GM21515 (cell line): ENCODE data around the gene SLC12A9.
A peak's percentile ranks its signal among the peaks of the same experiment; 100 is the strongest.

Source experiments
- ATAC-seq: cut with Tn5 transposase; IDR thresholded peaks from one replicate; pipeline ENCODE4 v1.9.1; 2021; ENCODE audit not compliant: unreplicated experiment

SLC12A9 gene

GRCh38 chr7:100860702-100861615 is 8.4 kb downstream of the SLC12A9 start:
- no peak for ATAC-seq

DNA sequence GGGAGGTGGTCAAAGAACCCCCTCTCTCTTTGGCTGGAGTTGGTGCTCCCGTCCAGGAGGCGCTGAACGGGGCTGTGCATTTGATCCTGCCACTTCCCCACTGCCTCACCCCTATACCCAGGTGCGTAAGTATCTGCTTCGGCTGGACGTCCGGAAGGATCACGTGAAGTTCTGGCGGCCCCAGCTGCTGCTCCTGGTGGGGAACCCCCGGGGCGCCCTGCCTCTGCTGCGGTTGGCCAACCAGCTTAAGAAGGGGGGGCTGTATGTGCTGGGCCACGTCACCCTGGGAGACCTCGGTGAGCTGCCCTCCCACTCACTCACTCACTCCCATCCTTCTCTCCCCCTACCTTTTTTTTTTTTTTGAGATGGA is 9.1 kb downstream of the SLC12A9 start:
- ATAC-seq: no peak

GRCh38 chr7:100863406-100863950 is 11.0 kb downstream of the SLC12A9 start:
- no peak for ATAC-seq

GRCh38 chr7:100864263-100864845 is 11.8 kb downstream of the SLC12A9 start:
- ATAC-seq: no peak

GRCh38 chr7:100865372-100865911 is 12.9 kb downstream of the SLC12A9 start:
- ATAC-seq: no peak

GRCh38 chr7:100865938-100866728 is 13.6 kb downstream of the SLC12A9 start:
- ATAC-seq: no peak

DNA sequence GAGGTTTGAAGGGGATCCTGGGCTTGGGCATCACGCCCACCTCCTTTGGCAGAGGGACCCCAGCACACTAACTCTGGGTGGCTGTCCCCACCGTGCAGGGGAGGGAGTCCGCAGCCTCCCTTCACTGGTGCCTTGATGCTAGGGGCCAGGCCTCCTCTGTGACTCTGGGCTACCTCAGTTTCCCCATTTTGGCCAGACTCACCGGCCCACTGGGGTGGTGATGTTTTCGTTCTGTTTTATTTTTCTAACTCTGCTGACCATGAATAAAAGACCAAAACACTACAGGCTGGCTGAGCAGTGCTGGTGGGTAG is 14.2 kb downstream of the SLC12A9 start:
- ATAC-seq: no peak

- ATAC-seq: no peak
Observed at GRCh38 chr7:100867040-100867775, 14.7 kb downstream of the SLC12A9 start, which contains the start of gene TRIP6. Gene TRIP6 (plus strand): TSS chr7:100867387. CDS start chr7:100867498, 111 bp downstream.

DNA sequence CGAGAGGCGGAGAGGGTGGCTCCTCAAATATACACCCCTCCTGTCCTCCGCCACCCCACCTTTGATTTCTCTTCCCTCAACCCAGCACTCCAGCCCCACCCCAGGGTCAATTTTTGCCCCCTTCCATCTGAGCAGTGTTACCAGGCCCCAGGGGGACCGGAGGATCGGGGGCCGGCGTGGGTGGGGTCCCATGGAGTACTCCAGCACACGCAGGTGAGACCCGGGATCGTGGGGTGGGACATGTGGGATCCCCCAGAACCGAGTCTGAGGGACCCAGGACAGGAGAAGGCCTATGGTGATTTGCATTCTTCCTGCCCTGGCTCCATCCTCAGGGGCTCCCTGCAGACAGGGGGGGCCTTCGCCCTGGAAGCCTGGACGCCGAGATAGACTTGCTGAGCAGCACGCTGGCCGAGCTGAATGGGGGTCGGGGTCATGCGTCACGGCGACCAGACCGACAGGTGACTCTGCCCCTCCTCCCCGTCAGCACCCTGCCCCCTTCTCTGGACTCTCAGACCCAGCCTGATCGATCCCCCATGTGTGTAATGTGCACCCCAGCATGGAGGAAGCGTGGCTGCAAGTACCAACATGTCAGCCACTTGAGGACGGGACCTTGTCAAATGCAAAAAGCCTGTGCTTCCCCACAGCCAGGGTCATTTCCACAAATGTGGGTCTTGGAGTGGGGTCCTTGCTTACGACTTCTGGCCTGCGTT is 15.4 kb downstream of the SLC12A9 start:
- no peak for ATAC-seq

DNA sequence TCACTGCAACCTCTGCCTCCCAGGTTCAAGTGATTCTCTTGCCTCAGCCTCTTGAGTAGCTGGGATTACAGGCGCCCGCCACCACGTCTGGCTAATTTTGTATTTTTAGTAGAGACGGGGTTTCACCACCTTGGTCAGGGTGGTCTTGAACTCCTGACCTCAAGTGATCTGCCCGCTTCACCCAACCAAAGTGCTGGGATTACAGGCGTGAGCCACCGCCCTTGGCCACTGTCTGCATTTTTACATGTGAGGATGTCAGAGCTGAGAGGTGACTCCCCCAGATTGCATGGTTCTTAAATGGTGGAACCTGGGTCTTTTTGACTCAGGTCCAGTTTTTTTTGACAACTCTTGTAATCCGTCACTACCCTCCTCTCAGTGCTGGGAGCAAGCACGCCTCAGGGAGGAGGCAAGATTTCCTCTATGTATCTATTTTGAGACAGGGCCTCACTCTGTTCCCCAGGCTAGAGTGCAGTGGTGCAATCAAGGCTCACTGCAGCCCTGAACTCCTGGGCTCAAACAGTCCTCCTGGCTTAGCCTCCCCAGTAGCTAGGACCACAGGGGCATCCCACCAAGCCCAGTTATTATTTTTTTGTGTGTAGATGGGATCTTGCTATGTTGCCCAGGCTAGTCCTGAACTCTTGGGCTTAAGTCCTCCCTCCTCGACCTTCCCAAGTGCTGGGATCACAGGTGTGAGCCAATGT is 21.2 kb downstream of the SLC12A9 start:
- no peak for ATAC-seq

GRCh38 chr7:100874300-100874576 is 21.7 kb downstream of the SLC12A9 start:
- ATAC-seq: no peak

DNA sequence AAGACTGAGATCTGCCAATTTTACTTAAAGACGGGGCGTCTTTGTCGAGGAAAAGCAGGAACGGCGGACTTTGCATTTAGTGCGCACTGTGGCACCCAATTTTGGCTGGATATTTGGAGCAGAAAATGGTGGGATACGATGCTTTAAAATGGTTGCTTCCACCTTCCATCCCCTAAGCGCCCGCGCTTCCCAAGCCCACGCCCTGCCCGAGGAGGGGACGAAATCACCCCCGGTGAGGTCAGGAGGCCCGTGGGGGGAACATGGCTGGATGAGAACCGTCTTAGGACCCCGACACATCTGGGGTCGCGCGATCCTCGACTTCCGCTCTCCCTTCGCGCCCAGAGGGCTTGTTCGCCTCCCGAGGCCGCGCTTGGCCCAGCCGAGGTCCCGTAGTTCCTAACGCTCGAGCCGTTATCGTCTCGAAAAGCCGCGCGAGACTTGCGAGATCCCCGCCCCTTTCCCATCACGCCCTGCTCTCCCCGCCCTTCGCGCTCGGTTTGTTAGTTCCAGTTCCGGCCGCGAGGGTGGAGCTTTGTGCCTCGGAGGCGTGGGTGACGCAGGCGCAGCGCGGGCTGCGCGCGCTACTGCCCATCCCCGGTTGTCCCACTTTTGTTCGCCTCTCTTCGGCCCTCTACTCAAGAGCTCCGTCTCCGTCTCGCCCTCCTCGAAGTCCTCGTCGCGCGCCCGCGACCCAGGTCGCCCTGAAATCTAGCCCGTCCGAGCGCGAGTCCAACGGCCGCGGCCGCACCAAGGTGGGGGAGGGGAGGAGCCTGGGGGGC is 22.3 kb downstream of the SLC12A9 start, which contains the start of gene SRRT:
TSS of gene SRRT (plus strand) at position 527 of the 779 bp plus-strand sequence. CDS start 488 bp downstream, outside the sequence.
- ATAC-seq: peak; percentile 86

DNA sequence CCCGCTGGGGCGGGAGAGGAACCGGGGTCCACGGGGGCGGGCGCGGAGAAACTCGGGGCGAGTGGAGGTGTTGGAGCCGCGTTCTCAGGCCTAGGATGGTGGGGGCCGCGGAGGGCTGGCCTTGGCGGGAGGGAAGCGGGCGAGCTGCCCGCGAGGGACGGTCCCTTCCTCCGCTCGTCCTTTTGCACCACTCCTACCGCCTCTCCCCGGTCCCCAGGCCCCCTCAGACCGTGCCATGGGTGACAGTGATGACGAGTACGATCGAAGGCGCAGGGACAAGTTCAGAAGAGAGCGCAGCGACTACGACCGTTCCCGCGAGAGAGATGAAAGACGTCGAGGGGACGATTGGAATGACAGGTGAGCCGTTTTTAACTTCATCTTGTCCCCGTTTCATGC is 22.8 kb downstream of the SLC12A9 start:
- peak; percentile 27 for ATAC-seq

DNA sequence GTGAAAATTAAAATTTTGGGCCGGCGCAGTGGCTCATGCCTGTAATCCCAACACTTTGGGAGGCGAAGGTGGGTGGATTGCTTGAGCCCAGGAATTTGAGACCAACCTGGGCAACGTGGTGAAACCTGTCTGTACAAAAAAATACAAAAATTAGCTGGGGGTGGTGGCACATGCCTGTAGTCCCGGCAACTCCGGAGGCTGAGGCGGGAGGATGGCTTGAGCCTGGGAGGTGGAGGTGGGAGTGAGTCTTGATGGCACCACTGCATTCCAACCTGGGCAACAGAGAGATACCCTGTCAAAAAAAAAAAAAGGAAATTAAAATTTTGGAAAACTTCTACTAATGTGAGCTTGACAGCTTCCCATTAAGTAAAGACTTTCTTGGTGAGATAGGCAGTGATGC is 25.5 kb downstream of the SLC12A9 start:
- no peak for ATAC-seq

DNA sequence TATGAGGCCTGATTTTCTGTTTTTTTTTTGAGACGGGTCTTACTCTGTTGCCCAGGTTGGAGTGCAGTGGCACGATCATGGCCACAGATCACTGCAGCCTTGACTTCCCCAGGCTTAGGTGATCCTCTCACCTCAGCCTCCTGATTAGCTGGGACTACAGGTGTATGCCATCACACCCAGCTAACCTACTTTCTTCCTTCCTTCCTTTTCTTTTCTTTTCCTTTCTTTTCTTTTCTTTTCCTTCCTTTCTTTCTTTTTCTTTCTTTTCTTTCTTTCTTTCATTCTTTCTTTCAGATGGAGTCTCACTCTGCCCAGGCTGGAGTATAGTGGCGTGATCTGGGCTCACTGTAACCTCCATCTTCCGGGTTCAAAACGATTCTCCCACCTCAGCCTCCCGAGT is 26.2 kb downstream of the SLC12A9 start:
- ATAC-seq: no peak

DNA sequence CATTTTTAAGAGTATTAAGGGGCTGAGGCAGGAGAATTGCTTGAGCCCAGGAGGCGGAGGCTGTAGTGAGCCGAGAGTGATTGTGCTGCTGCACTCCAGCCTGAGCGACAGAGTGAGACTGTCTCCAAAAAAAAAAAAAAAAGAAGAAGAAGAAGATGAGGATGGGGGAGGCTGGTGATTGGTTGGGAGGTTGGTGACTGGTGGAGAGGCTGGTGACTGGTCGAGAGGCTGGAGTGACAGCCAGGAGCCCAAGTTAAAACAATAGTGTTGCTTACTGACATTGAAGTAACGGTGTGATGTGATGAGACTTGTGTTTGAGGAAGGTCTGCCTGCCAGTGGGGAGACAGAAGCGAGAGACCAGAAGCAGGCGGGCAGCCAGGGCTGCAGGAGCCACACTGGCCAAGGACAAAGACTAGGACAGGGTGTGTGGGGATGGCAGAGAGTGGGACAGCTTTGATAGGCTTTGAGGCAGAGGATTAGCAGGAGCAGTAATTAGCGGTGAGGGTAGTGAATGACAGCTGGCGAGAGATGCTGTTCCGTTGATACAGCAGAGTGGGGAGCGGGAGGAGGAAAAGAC is 27.3 kb downstream of the SLC12A9 start:
- no peak for ATAC-seq

- ATAC-seq: no peak
Observed at GRCh38 chr7:100880645-100881044, 28.1 kb downstream of the SLC12A9 start.

- ATAC-seq: no peak
Observed at GRCh38 chr7:100881136-100881535, 28.6 kb downstream of the SLC12A9 start.
